Measurements from ENCODE around the gene OLFM1.

OLFM1 gene

GRCh38 chr9:135048758-135049444 is 38.6 kb upstream of the OLFM1 start:
- H3K4me3 ChIP-seq (replicated peaks; ENCODE audit: low read depth, low read length): no peak overlapping the region
- TF ChIP-seq CTCF (IDR thresholded peaks at IDR 0.05; ENCODE audit: low read depth, low read length, missing control alignments): no peak
- no peak for DNase-seq (ENCODE audit: extremely low read depth, low read depth)

DNA sequence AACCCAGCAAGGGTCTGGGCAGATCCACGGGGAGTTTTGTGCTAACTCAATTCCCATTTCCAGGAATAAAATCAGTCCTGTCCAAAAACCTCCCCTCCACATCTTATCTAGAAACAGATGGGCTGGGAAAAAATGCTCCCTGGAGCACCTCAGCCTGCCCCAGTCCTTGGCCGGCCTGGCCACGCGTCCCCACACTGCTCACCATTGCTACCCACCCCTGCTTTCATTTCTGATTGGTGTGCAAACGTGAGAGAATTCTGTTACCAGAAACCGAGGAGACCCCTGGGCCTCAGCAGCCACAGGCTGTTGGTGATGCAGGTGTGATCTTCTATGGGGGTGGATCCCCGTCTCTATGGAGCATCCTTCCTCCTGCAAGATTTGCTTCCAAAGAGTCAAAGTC is 38.0 kb upstream of the OLFM1 start:
- no peak for TF ChIP-seq CTCF (IDR thresholded peaks at IDR 0.05; ENCODE audit: low read depth, low read length, missing control alignments)
- no peak overlapping the region for H3K4me3 ChIP-seq (replicated peaks; ENCODE audit: low read depth, low read length)
- no peak for DNase-seq (ENCODE audit: extremely low read depth, low read depth)

- no peak for TF ChIP-seq CTCF (IDR thresholded peaks at IDR 0.05; ENCODE audit: low read depth, low read length, missing control alignments)
- DNase-seq (ENCODE audit: extremely low read depth, low read depth): no peak
- no peak overlapping the region for H3K4me3 ChIP-seq (replicated peaks; ENCODE audit: low read depth, low read length)
Observed at GRCh38 chr9:135050072-135050990, 37.1 kb upstream of the OLFM1 start.

- no peak for TF ChIP-seq CTCF (IDR thresholded peaks at IDR 0.05; ENCODE audit: low read depth, low read length, missing control alignments)
- H3K4me3 ChIP-seq (replicated peaks; ENCODE audit: low read depth, low read length): no peak overlapping the region
- no peak for DNase-seq (ENCODE audit: extremely low read depth, low read depth)
Observed at GRCh38 chr9:135051316-135052038, 36.0 kb upstream of the OLFM1 start.

DNA sequence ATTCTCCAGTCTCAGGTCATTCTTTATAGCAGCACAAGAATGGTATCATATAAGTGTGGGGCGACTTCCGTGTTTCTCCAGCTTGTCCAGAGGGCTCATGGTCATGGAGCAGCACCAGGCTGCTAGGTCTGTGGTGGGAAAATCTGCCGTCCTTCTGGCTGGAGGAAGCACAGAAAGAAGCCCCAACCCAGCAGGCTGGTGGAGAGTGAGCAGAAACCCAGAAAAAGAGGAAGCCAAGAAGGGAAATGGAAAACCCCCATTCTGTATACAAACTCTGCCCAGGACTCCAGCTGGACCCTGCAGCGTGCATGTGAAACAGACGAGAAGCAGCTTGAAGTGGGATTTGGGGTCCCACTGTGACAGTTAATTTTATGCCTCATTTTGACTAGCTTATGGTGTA is 34.3 kb upstream of the OLFM1 start:
- no peak for DNase-seq (ENCODE audit: extremely low read depth, low read depth)
- TF ChIP-seq CTCF (IDR thresholded peaks at IDR 0.05; ENCODE audit: low read depth, low read length, missing control alignments): no peak
- H3K4me3 ChIP-seq (replicated peaks; ENCODE audit: low read depth, low read length): no peak overlapping the region

DNA sequence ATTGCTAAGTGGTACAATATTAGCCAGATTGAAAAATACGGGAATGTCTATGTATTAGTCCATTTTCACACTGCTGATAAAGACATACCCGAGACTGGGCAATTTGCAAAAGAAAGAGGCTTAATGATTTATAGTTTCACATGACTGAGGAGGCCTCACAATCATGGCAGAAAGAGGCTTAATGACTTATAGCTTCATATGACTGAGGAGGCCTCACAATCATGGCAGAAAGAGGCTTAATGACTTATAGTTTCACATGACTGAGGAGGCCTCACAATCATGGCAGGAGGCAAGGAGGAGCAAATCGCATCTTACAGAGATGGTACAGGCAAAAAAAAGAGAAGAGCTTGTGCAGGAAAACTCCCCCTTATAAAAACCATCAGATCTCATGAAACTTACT is 32.3 kb upstream of the OLFM1 start:
- H3K4me3 ChIP-seq (replicated peaks; ENCODE audit: low read depth, low read length): no peak overlapping the region
- DNase-seq (ENCODE audit: extremely low read depth, low read depth): no peak
- TF ChIP-seq CTCF (IDR thresholded peaks at IDR 0.05; ENCODE audit: low read depth, low read length, missing control alignments): no peak
